ENCODE results near the gene FBH1. TPM values are rescaled to one million over a fixed set of nuclear protein-coding genes. Genes with fewer than 3 reads are reported as not detected.

The FBH1 gene
- total and polyA plus RNA-seq, 12 donors = 57.8 to 134 (median 76.0) TPM

GRCh38 chr10:5913736-5914135, 23.7 kb downstream of the FBH1 start:
- TF ChIP-seq CTCF (IDR thresholded peaks at IDR 0.05) = no peak
- H3K9me3 ChIP-seq = no peaks in the 10 kb centered on the region

GRCh38 chr10:5915451-5915850, 25.4 kb downstream of the FBH1 start:
- DNase-seq = no peak
- no peaks in the 10 kb centered on the region for H3K9me3 ChIP-seq
- no peak overlapping the region for H3K27ac ChIP-seq
- H3K4me3 ChIP-seq = no peak overlapping the region
- no peak for ATAC-seq
- no peak for TF ChIP-seq CTCF (IDR thresholded peaks at IDR 0.05)
- peaks cover 0 to 6% (median 0%) of the 10 kb centered on the region in 9 donors for H3K4me1 ChIP-seq
- 88 to 90% methylated on average over 14 of the region's 14 CpGs for whole genome bisulfite sequencing, 2 donors
- H3K36me3 ChIP-seq = peaks cover 4 to 100% (median 91%) of the 10 kb centered on the region in 9 donors
- no peaks in the 10 kb centered on the region for H3K27me3 ChIP-seq
- intact Hi-C loops (cut with DNase I) = no loop called here

More at GRCh38 chr10:5913736-5914135, 23.7 kb downstream of the FBH1 start:
- H3K4me3 ChIP-seq = no peak overlapping the region
- no peak for DNase-seq
- intact Hi-C loops (cut with DNase I) = no loop called here
- ATAC-seq = no peak
- no peak overlapping the region for H3K27ac ChIP-seq
- peaks cover 0 to 8% (median 0%) of the 10 kb centered on the region in 9 donors for H3K4me1 ChIP-seq
- no peaks in the 10 kb centered on the region for H3K27me3 ChIP-seq
- peaks cover 4 to 100% (median 97%) of the 10 kb centered on the region in 9 donors for H3K36me3 ChIP-seq
- 94 to 95% methylated on average over 4 of the region's 4 CpGs for WGBS, 2 donors

GRCh38 chr10:5917305-5917704, 27.3 kb downstream of the FBH1 start:
- H3K4me3 ChIP-seq = no peak overlapping the region
- H3K4me1 ChIP-seq = no peaks in the 10 kb centered on the region
- 95 to 97% methylated on average over 13 of the region's 13 CpGs for WGBS, 2 donors
- intact Hi-C loops (cut with DNase I) = no loop called here
- H3K9me3 ChIP-seq = no peaks in the 10 kb centered on the region
- H3K27ac ChIP-seq = no peak overlapping the region
- no peaks in the 10 kb centered on the region for H3K27me3 ChIP-seq
- no peak for ATAC-seq
- peaks cover 0 to 100% (median 91%) of the 10 kb centered on the region in 9 donors for H3K36me3 ChIP-seq
- no peak for TF ChIP-seq CTCF (IDR thresholded peaks at IDR 0.05)
- no peak for DNase-seq

GRCh38 chr10:5918763-5919162, 28.7 kb downstream of the FBH1 start:
- ATAC-seq (no peak), DNase-seq (no peak)
- Histone ChIP-seq H3K36me3 (peaks cover 3 to 100% (median 91%) of the 10 kb centered on the region in 9 donors), H3K27ac (no peak overlapping the region), H3K4me1 (no peaks in the 10 kb centered on the region), H3K4me3 (no peak overlapping the region), H3K27me3 (no peaks in the 10 kb centered on the region), H3K9me3 (no peaks in the 10 kb centered on the region)
- TF ChIP-seq CTCF (IDR thresholded peaks at IDR 0.05) = no peak
- 94 to 95% methylated on average over 4 of the region's 4 CpGs for WGBS, 2 donors
- intact Hi-C loops (cut with DNase I) = no loop called here
